ENCODE data around the gene HOXA9. TPM values are rescaled to one million over a fixed set of nuclear protein-coding genes. Genes with fewer than 3 reads are reported as not detected.

Gene HOXA9
- total and polyA plus RNA-seq, 2 experiments from 2014 or later, result not detected

- no peaks in the 10 kb centered on the region for H3K9me3 ChIP-seq (ENCODE audit: low read depth)
- H3K36me3 ChIP-seq, result no peaks in the 10 kb centered on the region
- no peak overlapping the region for H3K27ac ChIP-seq
- TF ChIP-seq CTCF (IDR thresholded peaks at IDR 0.05; ENCODE audit: low read depth, low read length), result no peak
- no peak for DNase-seq (ENCODE audit: low read depth in 1 of 2, low spot score in 1 of 2)
- no peak overlapping the region for H3K4me3 ChIP-seq
- no peaks in the 10 kb centered on the region for H3K4me1 ChIP-seq (ENCODE audit: low read depth)
- peaks cover 98% of the 10 kb centered on the region for H3K27me3 ChIP-seq
Measured at GRCh38 chr7:27202862-27203134, 37.5 kb upstream of the HOXA9 start.

DNA sequence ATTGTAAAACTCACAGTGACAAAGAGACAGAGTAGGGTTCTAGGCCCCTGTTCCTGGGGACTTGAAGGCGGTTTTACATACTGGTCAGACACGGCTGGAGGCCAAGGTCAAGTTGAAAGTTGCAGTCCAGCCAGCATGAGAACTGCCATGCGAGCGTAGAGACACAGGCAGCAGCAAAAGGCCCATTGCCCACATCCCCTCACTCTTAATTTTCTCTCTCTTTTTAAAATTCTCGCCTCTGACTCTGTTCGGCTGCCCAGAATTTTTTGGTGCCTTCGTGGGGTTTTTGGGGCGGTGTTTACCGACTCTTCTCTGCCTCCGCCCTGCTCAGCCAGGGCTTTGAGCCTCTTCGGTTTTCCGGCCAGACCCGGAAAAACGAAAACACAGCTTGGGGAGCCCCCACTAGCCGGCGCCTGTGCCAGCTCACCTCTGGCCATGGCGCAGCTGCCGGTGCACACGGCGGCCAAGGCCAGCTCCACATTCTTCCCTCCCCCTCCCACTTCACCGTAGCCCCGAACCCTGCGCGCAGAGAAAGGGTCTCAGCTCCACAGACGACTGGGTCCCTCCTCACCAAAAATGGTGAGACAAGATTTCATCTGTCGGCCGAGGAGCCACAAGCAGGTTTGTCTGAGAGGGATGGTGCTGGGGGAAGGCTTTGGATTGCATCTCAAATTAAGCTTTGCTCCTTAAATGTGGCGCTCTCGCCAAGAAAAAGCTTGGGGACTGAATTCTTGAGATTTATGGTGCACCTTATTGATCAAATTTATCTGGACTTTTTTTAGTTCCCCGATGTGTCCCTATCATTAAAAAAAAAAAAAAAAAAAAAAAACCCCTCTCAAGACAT is 36.9 kb upstream of the HOXA9 start:
- H3K27ac ChIP-seq, result no peak overlapping the region
- TF ChIP-seq CTCF (IDR thresholded peaks at IDR 0.05; ENCODE audit: low read depth, low read length), result no peak
- H3K4me1 ChIP-seq (ENCODE audit: low read depth), result no peaks in the 10 kb centered on the region
- no peak overlapping the region for H3K4me3 ChIP-seq
- H3K9me3 ChIP-seq (ENCODE audit: low read depth), result no peaks in the 10 kb centered on the region
- H3K36me3 ChIP-seq, result no peaks in the 10 kb centered on the region
- peaks cover 98% of the 10 kb centered on the region for H3K27me3 ChIP-seq
- DNase-seq (ENCODE audit: low read depth in 1 of 2, low spot score in 1 of 2), result no peak

DNA sequence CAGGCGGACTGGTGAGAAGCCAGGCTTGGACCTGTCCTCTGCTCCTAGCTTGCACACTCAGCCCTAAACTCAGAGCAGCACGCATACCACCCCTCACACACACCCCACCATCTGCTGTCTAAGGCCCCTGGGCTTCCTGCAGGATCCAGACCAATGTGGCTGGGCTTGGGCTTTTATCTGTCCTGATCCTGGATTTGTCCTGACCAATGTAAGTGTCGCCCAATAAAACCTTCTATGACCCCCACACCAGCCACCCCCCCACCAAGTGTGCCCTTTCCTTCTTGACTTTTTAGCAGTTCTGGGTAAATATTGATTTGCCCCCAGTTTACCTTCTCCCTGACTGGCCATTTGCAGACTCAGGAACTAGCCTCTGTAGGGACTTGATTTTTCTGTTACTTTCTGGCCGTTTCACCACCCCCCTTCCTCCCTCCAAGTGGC is 36.3 kb upstream of the HOXA9 start:
- Histone ChIP-seq H3K4me3 (no peak overlapping the region), H3K27me3 (peaks cover 98% of the 10 kb centered on the region), H3K27ac (no peak overlapping the region), H3K4me1 (ENCODE audit: low read depth) (no peaks in the 10 kb centered on the region), H3K9me3 (ENCODE audit: low read depth) (no peaks in the 10 kb centered on the region), H3K36me3 (no peaks in the 10 kb centered on the region)
- no peak for TF ChIP-seq CTCF (IDR thresholded peaks at IDR 0.05; ENCODE audit: low read depth, low read length)
- no peak for DNase-seq (ENCODE audit: low read depth in 1 of 2, low spot score in 1 of 2)

DNA sequence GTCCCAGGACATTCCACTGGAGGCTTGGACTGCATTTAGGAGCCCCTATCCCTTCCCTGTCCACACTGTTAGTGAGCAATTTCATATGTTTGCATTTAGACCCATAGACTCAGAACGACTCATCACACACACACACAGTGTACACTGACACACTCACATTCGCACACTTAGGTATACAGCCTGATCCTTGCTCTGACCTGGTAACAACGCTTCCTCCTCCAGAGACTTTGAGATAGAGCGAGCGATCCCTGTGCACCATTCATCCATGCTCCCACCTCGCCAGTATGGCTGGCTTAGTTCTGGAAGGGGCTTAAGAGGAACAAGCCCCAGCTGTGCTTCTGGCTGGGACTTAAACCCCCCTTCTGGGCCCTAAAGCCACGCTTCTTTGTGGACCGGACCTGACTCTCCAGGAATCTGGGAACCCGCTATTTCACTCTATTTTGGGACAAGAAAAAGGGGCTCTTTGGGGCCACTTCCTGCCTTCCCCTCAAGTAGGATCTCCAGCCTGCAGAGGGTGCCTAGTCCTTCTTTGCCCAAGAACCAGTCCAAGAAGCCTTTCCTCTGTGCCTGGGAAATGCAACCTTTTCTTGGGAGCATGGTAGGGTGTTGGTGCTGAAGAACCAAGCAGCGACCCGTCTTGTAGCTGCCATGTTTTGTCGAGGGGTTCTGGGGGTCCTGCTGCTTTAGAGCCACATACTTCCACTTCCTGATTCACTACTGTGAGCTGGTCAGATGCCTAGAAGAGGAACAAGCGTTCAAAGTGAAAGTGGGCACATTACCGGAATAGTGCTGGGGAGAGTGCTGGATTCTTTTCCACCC is 35.6 kb upstream of the HOXA9 start:
- no peak overlapping the region for H3K4me3 ChIP-seq
- H3K9me3 ChIP-seq (ENCODE audit: low read depth), result no peaks in the 10 kb centered on the region
- no peak for TF ChIP-seq CTCF (IDR thresholded peaks at IDR 0.05; ENCODE audit: low read depth, low read length)
- no peak overlapping the region for H3K27ac ChIP-seq
- peaks cover 98% of the 10 kb centered on the region for H3K27me3 ChIP-seq
- H3K4me1 ChIP-seq (ENCODE audit: low read depth), result no peaks in the 10 kb centered on the region
- H3K36me3 ChIP-seq, result no peaks in the 10 kb centered on the region
- no peak for DNase-seq (ENCODE audit: low read depth in 1 of 2, low spot score in 1 of 2)

- H3K27ac ChIP-seq, result no peak within 1 kb of the TSS
- no peaks in the 10 kb centered on the region for H3K36me3 ChIP-seq
- H3K4me3 ChIP-seq, result peak within 1 kb of the TSS; percentile 25
- H3K4me1 ChIP-seq (ENCODE audit: low read depth), result no peaks in the 10 kb centered on the region
- no peaks in the 10 kb centered on the region for H3K9me3 ChIP-seq (ENCODE audit: low read depth)
- TF ChIP-seq CTCF (IDR thresholded peaks at IDR 0.05; ENCODE audit: low read depth, low read length), result no peak
- H3K27me3 ChIP-seq, result peaks cover 98% of the 10 kb centered on the region
- DNase-seq (ENCODE audit: low read depth in 1 of 2, low spot score in 1 of 2), result peak in 1 of 2 donors; percentile 67
Measured at GRCh38 chr7:27199849-27200760, 34.8 kb upstream of the HOXA9 start, which contains the start of gene HOXA13. Gene HOXA13, minus strand, starts transcription at chr7:27200091. Its CDS starts 14 bp downstream, at chr7:27200077.
